K562 (cell line): ENCODE data around the gene MEF2D. TPM values are rescaled to one million over a fixed set of nuclear protein-coding genes. Genes with fewer than 3 reads are reported as not detected.

Source experiments
- ATF6 ChIP-seq: sonication (generic); formaldehyde crosslinking; IDR thresholded peaks from 2 replicates; pipeline ENCODE4 v1.4.0; 2020; ENCODE audit warnings: mild to moderate bottlenecking, missing genetic modification reagents
- DNMT1 ChIP-seq: fragments of 450-650 bp; IDR thresholded peaks from 2 replicates; pipeline ENCODE4 v1.6.1; 2016; ENCODE audit warnings: antibody characterized with exemption, mild to moderate bottlenecking
- MGA ChIP-seq: fragments of 450-650 bp; IDR thresholded peaks from 2 replicates; pipeline ENCODE4 v1.6.1; 2016; ENCODE audit warnings: mild to moderate bottlenecking, moderate library complexity
- PHF20 ChIP-seq: fragments of 450-650 bp; IDR thresholded peaks from 2 replicates; pipeline ENCODE4 v1.6.1; 2018; ENCODE audit not compliant: partially characterized antibody
- PTTG1 ChIP-seq: fragments of 450-650 bp; IDR thresholded peaks from 2 replicates; pipeline ENCODE4 v1.6.1; 2016; ENCODE audit warnings: low read depth, mild to moderate bottlenecking, missing genetic modification characterization, missing compliant biosample characterization
- polyA plus RNA-seq, 8 experiments: library from polyadenylated mRNA; depleted of rRNA in 4 of 8; stranded (reverse) in 5 of 8; unstranded in 3 of 8; fragments of >200 nt; fragmentation: Nextera tagmentation in 2 of 8; fragmentation: Illumina TruSeq in 1 of 8; extraction: Ambion mirVana in 2 of 8; extraction: Trizol in 1 of 8; gene quantifications; 2 replicates each; pipeline versions ENCODE4 v1.2.1 to v1.2.3, GENCODE V29; 2011 to 2014; ENCODE audit warnings: inconsistent platforms in 1 of 8, missing spikeins in 1 of 8
- total RNA-seq, 7 experiments: library from RNA; depleted of rRNA in 6 of 7; stranded (reverse); fragments of >200 nt in 6 of 7; fragmentation: Illumina TruSeq in 2 of 7; extraction: Trizol in 2 of 7; gene quantifications; 2 replicates each; pipeline versions ENCODE4 v1.2.1 to v1.2.3, GENCODE V29; 2011 to 2021; ENCODE audit warnings: low replicate concordance in 1 of 7

The MEF2D gene
- total and polyA plus RNA-seq, 9 of the 15 experiments (the other 6 are each of a cell fraction or from before 2014, with no cell fraction given) = 0.10 to 19.5 (median 2.6) TPM

GRCh38 chr1:156500793-156501506 lies 375 bp upstream of the MEF2D start (continued):
- TF ChIP-seq MGA (peak; percentile 98), PTTG1 (tag) (no peak), PHF20 (peak; percentile 82), ATF6 (CRISPR knock-in tag) (peak; percentile 96; the same call in 1 of the 2 replicates), DNMT1 (no peak)
